ENCODE data around the gene PSG6. TPM values are rescaled to one million over a fixed set of nuclear protein-coding genes. Genes with fewer than 3 reads are reported as not detected.
"Not testable (repeated sequence)": the region's sequence is repeated elsewhere in the genome, so short reads cannot be mapped to it uniquely, and the experiment has no call there.

Gene PSG6
- total RNA-seq, 2 experiments from 2014 or later: not detected

DNA sequence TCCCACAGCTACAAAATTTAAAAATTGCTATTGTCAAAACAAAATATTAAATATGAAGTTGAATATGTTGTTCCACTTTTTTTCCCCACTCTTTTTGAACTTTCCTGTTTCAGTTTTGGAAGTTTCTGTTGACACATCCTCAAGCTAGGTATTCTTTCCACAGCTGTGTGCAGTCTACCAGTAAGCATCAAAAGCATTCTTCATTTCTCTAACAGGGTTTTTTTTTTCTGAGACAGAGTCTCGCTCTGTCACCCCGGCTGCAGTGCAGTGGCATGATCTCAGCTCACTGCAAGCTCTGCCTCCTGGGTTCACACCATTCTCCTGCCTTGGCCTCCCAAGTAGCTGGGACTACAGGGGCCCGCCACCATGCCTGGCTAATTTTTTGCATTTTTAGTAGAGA, 43.6 kb downstream of the PSG6 start:
- H3K9me3 Mint-ChIP-seq; H3K4me3 Mint-ChIP-seq; H3K27me3 Mint-ChIP-seq (ENCODE audit: low read depth); H3K36me3 Mint-ChIP-seq (ENCODE audit: low read depth); DNase-seq; H3K27ac Mint-ChIP-seq; H3K4me1 Mint-ChIP-seq (ENCODE audit: low read depth); intact Hi-C loops (cut with micrococcal nuclease): not testable (repeated sequence)
- CTCF ChIA-PET: interaction anchor here (1.8 kb wide), 1 partner anchor 11 kb away, joined by 6 read pairs; no protein-coding TSS in a partner anchor

- no peak for DNase-seq
- CTCF ChIA-PET: no interaction called here
- H3K27me3 Mint-ChIP-seq (ENCODE audit: low read depth): peaks cover 4% of the 10 kb centered on the region
- H3K9me3 Mint-ChIP-seq: no peaks in the 10 kb centered on the region
- no peak overlapping the region for H3K27ac Mint-ChIP-seq
- no peaks in the 10 kb centered on the region for H3K36me3 Mint-ChIP-seq (ENCODE audit: low read depth)
- H3K4me3 Mint-ChIP-seq: no peak overlapping the region
- no peaks in the 10 kb centered on the region for H3K4me1 Mint-ChIP-seq (ENCODE audit: low read depth)
- intact Hi-C loops (cut with micrococcal nuclease): no loop called here
Measured at GRCh38 chr19:42872608-42873007, 45.1 kb downstream of the PSG6 start.

DNA sequence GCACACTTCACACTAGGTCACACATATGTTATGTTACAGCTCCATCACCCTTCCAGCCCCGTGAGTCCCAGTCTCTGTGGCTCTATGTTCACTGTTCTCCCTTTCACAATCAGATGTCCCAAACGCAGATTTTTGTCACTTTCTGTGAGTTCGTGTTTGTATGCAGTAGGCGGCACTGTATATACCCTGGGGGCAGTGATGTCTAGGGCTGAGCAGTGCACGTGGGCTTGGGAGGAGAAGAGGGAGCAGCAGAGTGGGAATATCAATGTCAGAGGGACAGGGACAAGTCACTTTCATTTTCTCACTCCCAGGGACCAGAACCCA, 60.2 kb downstream of the PSG6 start:
- H3K4me3 Mint-ChIP-seq: no peak overlapping the region
- no peaks in the 10 kb centered on the region for H3K36me3 Mint-ChIP-seq (ENCODE audit: low read depth)
- H3K27ac Mint-ChIP-seq: no peak overlapping the region
- H3K9me3 Mint-ChIP-seq: peaks cover 2% of the 10 kb centered on the region
- intact Hi-C loops (cut with micrococcal nuclease): no loop called here
- CTCF ChIA-PET: interaction anchor here (0.6 kb wide), 1 partner anchor 138 kb away, joined by 3 read pairs; no protein-coding TSS in a partner anchor
- no peak for DNase-seq
- no peaks in the 10 kb centered on the region for H3K4me1 Mint-ChIP-seq (ENCODE audit: low read depth)
- H3K27me3 Mint-ChIP-seq (ENCODE audit: low read depth): peaks cover 6% of the 10 kb centered on the region

- H3K27me3 Mint-ChIP-seq (ENCODE audit: low read depth); H3K27ac Mint-ChIP-seq; intact Hi-C loops (cut with micrococcal nuclease); H3K36me3 Mint-ChIP-seq (ENCODE audit: low read depth); H3K4me3 Mint-ChIP-seq; H3K4me1 Mint-ChIP-seq (ENCODE audit: low read depth); H3K9me3 Mint-ChIP-seq: not testable (repeated sequence)
- CTCF ChIA-PET: interaction anchor here (0.6 kb wide), 1 partner anchor 138 kb away, joined by 3 read pairs; no protein-coding TSS in a partner anchor
- DNase-seq: peak; percentile 27
Measured at GRCh38 chr19:42856866-42857543, 60.7 kb downstream of the PSG6 start.

DNA sequence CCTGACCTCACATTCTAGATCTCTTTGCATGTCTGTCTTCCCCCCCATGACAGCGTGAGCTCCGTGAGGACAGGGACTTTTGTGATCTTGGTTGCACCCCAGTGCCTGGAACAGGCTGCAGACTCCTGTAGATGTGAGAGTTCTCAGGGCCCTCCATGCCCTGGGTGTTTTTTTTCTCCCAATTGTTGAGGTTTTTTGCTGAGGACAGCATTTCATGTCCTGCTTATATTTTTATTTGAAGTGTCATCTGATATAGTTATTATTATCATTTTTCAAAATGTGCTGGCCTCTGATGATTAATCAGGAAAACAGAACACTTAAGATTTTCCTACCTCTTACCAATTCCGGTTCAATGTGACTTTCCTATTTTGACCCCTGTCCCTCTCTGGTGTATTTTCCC, 62.9 kb downstream of the PSG6 start:
- H3K4me1 Mint-ChIP-seq (ENCODE audit: low read depth); CTCF ChIA-PET; intact Hi-C loops (cut with micrococcal nuclease); H3K36me3 Mint-ChIP-seq (ENCODE audit: low read depth); H3K4me3 Mint-ChIP-seq; DNase-seq; H3K27ac Mint-ChIP-seq; H3K9me3 Mint-ChIP-seq; H3K27me3 Mint-ChIP-seq (ENCODE audit: low read depth): not testable (repeated sequence)

GRCh38 chr19:42853231-42853630, 64.5 kb downstream of the PSG6 start:
- CTCF ChIA-PET; H3K4me1 Mint-ChIP-seq (ENCODE audit: low read depth); H3K4me3 Mint-ChIP-seq; intact Hi-C loops (cut with micrococcal nuclease); H3K36me3 Mint-ChIP-seq (ENCODE audit: low read depth); DNase-seq; H3K9me3 Mint-ChIP-seq; H3K27me3 Mint-ChIP-seq (ENCODE audit: low read depth); H3K27ac Mint-ChIP-seq: not testable (repeated sequence)

GRCh38 chr19:42852821-42853220, 64.9 kb downstream of the PSG6 start:
- H3K9me3 Mint-ChIP-seq; H3K4me1 Mint-ChIP-seq (ENCODE audit: low read depth); H3K4me3 Mint-ChIP-seq; DNase-seq; H3K36me3 Mint-ChIP-seq (ENCODE audit: low read depth); H3K27me3 Mint-ChIP-seq (ENCODE audit: low read depth); H3K27ac Mint-ChIP-seq; intact Hi-C loops (cut with micrococcal nuclease): not testable (repeated sequence)
- CTCF ChIA-PET: interaction anchor here (0.6 kb wide), 1 partner anchor 1071 kb away, joined by 3 read pairs; no protein-coding TSS in a partner anchor

Other genes with a start within 250 kb of the PSG6 start
- gene PSG3, start 177.4 kb downstream of the PSG6 start, total RNA-seq: not detected
- gene PSG8, start 152.2 kb downstream of the PSG6 start, total RNA-seq: not detected
- gene PSG1, start 38.2 kb downstream of the PSG6 start, total RNA-seq: not detected
- gene PSG7, start 19.3 kb upstream of the PSG6 start, total RNA-seq: not detected
- gene PSG11, start 108.6 kb upstream of the PSG6 start, total RNA-seq: not detected
- gene PSG2, start 164.8 kb upstream of the PSG6 start, total RNA-seq: not detected